IMR-90 (cell line): ENCODE results near the gene PARP11. TPM values are rescaled to one million over a fixed set of nuclear protein-coding genes. Genes with fewer than 3 reads are reported as not detected.

Source experiments
- ATAC-seq: fragments of 200-7000 bp; cut with Tn5 transposase; 2 replicates; pipeline ENCODE4 v1.9.1; 2020; ENCODE audit warnings: low read depth, mild to moderate bottlenecking, moderate library complexity
- BruUV-seq: library from RNA; stranded (reverse); fragments of 400-500 nt; replicated peaks from 2 replicates; lab custom pipeline; 2021; lab: Mats Ljungman, UMichigan
- CTCF ChIA-PET: fragments of 300-600 bp; formaldehyde crosslinking; extraction: SDS; loops from one replicate; lab custom pipeline; 2021; ENCODE audit warnings: antibody characterized with exemption; lab: Yijun Ruan, JAX
- POLR2A ChIA-PET: fragments of 300-600 bp; sonication (Branson Sonifier 250); formaldehyde crosslinking; loops from one replicate; lab custom pipeline; 2022; ENCODE audit warnings: antibody characterized with exemption; ENCODE audit not compliant: unreplicated experiment; lab: Charles Lee
- DNase-seq: peaks from one replicate; pipeline ENCODE4 v3.0.0; 2013
- H2AFZ ChIP-seq: replicated peaks from 2 replicates; pipeline ENCODE3; 2013; ENCODE audit warnings: low read length, mild to moderate bottlenecking; ENCODE audit not compliant: poor library complexity
- H2AK5ac ChIP-seq: 2 replicates; pipeline ENCODE4 v1.6.1; 2013; ENCODE audit warnings: low read depth, low read length, inconsistent platforms
- H2AK9ac ChIP-seq: replicated peaks from 2 replicates; pipeline ENCODE3; 2013; ENCODE audit warnings: mild to moderate bottlenecking, low read depth, low read length, moderate library complexity; ENCODE audit not compliant: poor library complexity
- H2BK120ac ChIP-seq: 2 replicates; pipeline ENCODE4 v1.6.1; 2013; ENCODE audit warnings: low read depth, low read length, inconsistent platforms
- H2BK15ac ChIP-seq: 3 replicates; pipeline ENCODE4 v1.6.1; 2013; ENCODE audit warnings: low read depth, low read length, inconsistent platforms
- H2BK20ac ChIP-seq: 2 replicates; pipeline ENCODE4 v1.6.1; 2013; ENCODE audit warnings: low read depth, mild to moderate bottlenecking, inconsistent platforms, low read length, moderate library complexity
- H2BK5ac ChIP-seq: 2 replicates; pipeline ENCODE4 v1.6.1; 2013; ENCODE audit warnings: mild to moderate bottlenecking, low read depth, low read length, inconsistent platforms; ENCODE audit not compliant: poor library complexity, severe bottlenecking
- H3K14ac ChIP-seq: replicated peaks from 2 replicates; pipeline ENCODE4 v1.6.1; 2013; ENCODE audit warnings: low read depth, low read length, inconsistent platforms
- H3K18ac ChIP-seq: 2 replicates; pipeline ENCODE4 v1.6.1; 2013; ENCODE audit warnings: low read depth, low read length, control low read depth
- H3K23ac ChIP-seq: 2 replicates; pipeline ENCODE4 v1.6.1; 2013; ENCODE audit warnings: low read depth, low read length, inconsistent platforms
- H3K27ac ChIP-seq: 2 replicates; pipeline ENCODE4 v1.5.1; 2013; ENCODE audit warnings: mild to moderate bottlenecking, control low read depth, low read length; ENCODE audit not compliant: insufficient read depth
- H3K27me3 ChIP-seq: 2 replicates; pipeline ENCODE4 v1.6.1; 2013; ENCODE audit warnings: low read length; ENCODE audit not compliant: control insufficient read depth, insufficient read depth
- H3K36me3 ChIP-seq: 2 replicates; pipeline ENCODE4 v1.6.1; 2013; ENCODE audit warnings: low read length, mixed read lengths; ENCODE audit not compliant: control insufficient read depth, insufficient read depth
- H3K4ac ChIP-seq: 2 replicates; pipeline ENCODE4 v1.6.1; 2013; ENCODE audit warnings: low read depth, low read length, inconsistent platforms
- H3K4me1 ChIP-seq: 2 replicates; pipeline ENCODE4 v1.6.1; 2013; ENCODE audit warnings: low read length, mixed read lengths; ENCODE audit not compliant: control insufficient read depth, insufficient read depth
- H3K4me2 ChIP-seq: 2 replicates; pipeline ENCODE4 v1.6.1; 2013; ENCODE audit warnings: low read depth, mild to moderate bottlenecking, control low read depth, low read length, moderate library complexity
- H3K4me3 ChIP-seq: 2 replicates; pipeline ENCODE4 v1.5.1; 2013; ENCODE audit warnings: low read depth, mild to moderate bottlenecking, control low read depth, low read length, moderate library complexity; ENCODE audit not compliant: insufficient read depth
- H3K56ac ChIP-seq: 2 replicates; pipeline ENCODE4 v1.6.1; 2013; ENCODE audit warnings: low read length, inconsistent platforms; ENCODE audit not compliant: insufficient read depth; ENCODE audit errors: extremely low read depth
- H3K79me1 ChIP-seq, 2 experiments: 2 replicates each; pipeline ENCODE4 v1.6.1; 2013; ENCODE audit warnings: low read length in 2 of 2, inconsistent platforms in 1 of 2, low read depth in 1 of 2
- H3K9ac ChIP-seq: 2 replicates; pipeline ENCODE4 v1.6.1; 2013; ENCODE audit warnings: low read depth, low read length, control low read depth
- H3K9me1 ChIP-seq: 2 replicates; pipeline ENCODE4 v1.6.1; 2013; ENCODE audit warnings: low read length, inconsistent platforms; ENCODE audit not compliant: insufficient read depth
- H3K9me3 ChIP-seq: 2 replicates; pipeline ENCODE4 v1.6.1; 2013; ENCODE audit warnings: low read length; ENCODE audit not compliant: control insufficient read depth, insufficient read depth
- H4K20me1 ChIP-seq: 2 replicates; pipeline ENCODE4 v1.6.1; 2013; ENCODE audit warnings: low read length, inconsistent platforms; ENCODE audit not compliant: insufficient read depth
- H4K5ac ChIP-seq: 2 replicates; pipeline ENCODE4 v1.6.1; 2013; ENCODE audit warnings: mild to moderate bottlenecking, low read depth, low read length, control low read depth
- H4K8ac ChIP-seq, 2 experiments: 2 replicates each; pipeline ENCODE4 v1.6.1; 2013; ENCODE audit warnings: low read depth in 2 of 2, low read length in 2 of 2, control low read depth in 1 of 2, inconsistent platforms in 1 of 2
- H4K91ac ChIP-seq: 2 replicates; pipeline ENCODE4 v1.6.1; 2013; ENCODE audit warnings: low read depth, low read length, inconsistent platforms; ENCODE audit not compliant: insufficient read depth
- BHLHE40 ChIP-seq: fragments of 150-350 bp; IDR thresholded peaks from 2 replicates; pipeline ENCODE4 v1.6.1; 2016; ENCODE audit warnings: mild to moderate bottlenecking, low read depth, low read length
- CEBPB ChIP-seq: IDR thresholded peaks from 2 replicates; pipeline ENCODE4 v1.6.1; 2012; ENCODE audit warnings: low read depth, low read length, improper control_type of control experiment
- CHD1 ChIP-seq: IDR thresholded peaks from 2 replicates; pipeline ENCODE4 v1.6.1; 2012; ENCODE audit warnings: low read depth, low read length, improper control_type of control experiment
- FOS ChIP-seq: fragments of 150-350 bp; IDR thresholded peaks from 2 replicates; pipeline ENCODE4 v1.6.1; 2016; ENCODE audit warnings: low read depth, low read length
- MAFK ChIP-seq: IDR thresholded peaks from 2 replicates; pipeline ENCODE4 v1.6.1; 2012; ENCODE audit warnings: low read depth, low read length, improper control_type of control experiment
- MAZ ChIP-seq: IDR thresholded peaks from 2 replicates; pipeline ENCODE4 v1.6.1; 2012; ENCODE audit warnings: low read depth, mild to moderate bottlenecking, low read length, improper control_type of control experiment, moderate library complexity, borderline replicate concordance
- MXI1 ChIP-seq: IDR thresholded peaks from 2 replicates; pipeline ENCODE4 v1.6.1; 2012; ENCODE audit warnings: low read depth, mild to moderate bottlenecking, low read length, moderate library complexity, borderline replicate concordance
- NFE2L2 ChIP-seq: fragments of 150-350 bp; IDR thresholded peaks from 2 replicates; pipeline ENCODE4 v1.6.1; 2016; ENCODE audit warnings: low read depth, mild to moderate bottlenecking, low read length
- POLR2A ChIP-seq: IDR thresholded peaks from 2 replicates; pipeline ENCODE4 v1.6.1; 2012; ENCODE audit warnings: mild to moderate bottlenecking, low read depth, low read length
- RAD21 ChIP-seq: IDR thresholded peaks from 2 replicates; pipeline ENCODE4 v1.6.1; 2012; ENCODE audit warnings: low read length, improper control_type of control experiment
- RCOR1 ChIP-seq: IDR thresholded peaks from 2 replicates; pipeline ENCODE4 v1.6.1; 2012; ENCODE audit warnings: mild to moderate bottlenecking, low read length, improper control_type of control experiment; ENCODE audit not compliant: insufficient replicate concordance
- RFX5 ChIP-seq: IDR thresholded peaks from 2 replicates; pipeline ENCODE4 v1.8.0; 2012; ENCODE audit warnings: low read depth, mild to moderate bottlenecking, low read length, moderate library complexity
- SMC3 ChIP-seq: fragments of 150-350 bp; IDR thresholded peaks from 2 replicates; pipeline ENCODE4 v1.6.1; 2016; ENCODE audit warnings: low read depth, mild to moderate bottlenecking, antibody characterized with exemption, low read length, moderate library complexity
- WGBS, 2 experiments: methylation state at CpG; one replicate each; pipeline versions ENCODE4 v1.1.5 to v1.1.7; 2013; ENCODE audit warnings: missing lambda C conversion rate in 2 of 2; ENCODE audit not compliant: insufficient read length in 1 of 2; ENCODE audit errors: extremely low coverage in 2 of 2; 5-methylcytosine and 5-hydroxymethylcytosine counted together
- dilution Hi-C: fragments of 300-500 bp; cut with HindIII; formaldehyde crosslinking; loops from one replicate; pipeline ENCODE4 v1.14.3; 2018; ENCODE audit warnings: low sequenced_read_pairs; ENCODE audit not compliant: unreplicated experiment
- in situ Hi-C: fragments of 300-500 bp; cut with MboI; formaldehyde crosslinking; loops from 3 replicates; pipeline ENCODE4 v1.14.3; 2019; ENCODE audit warnings: low sequenced_read_pairs, inconsistent platforms, mixed read lengths
- intact Hi-C: fragments of 100-400 bp; cut with micrococcal nuclease; formaldehyde crosslinking; loops from 2 replicates; pipeline ENCODE4 v1.10.0; 2022
- polyA plus RNA-seq, 3 experiments: library from polyadenylated mRNA; depleted of rRNA; stranded (reverse); fragments of >200 nt; gene quantifications; 2 replicates each; pipeline ENCODE4 v1.2.3, GENCODE V29; 2012; ENCODE audit warnings: low replicate concordance in 1 of 3
- total RNA-seq: library from RNA; depleted of rRNA; stranded (reverse); fragments of >200 nt; gene quantifications from 2 replicates; pipeline ENCODE4 v1.2.3, GENCODE V29; 2012
- TF ChIP-seq, protein P1 (sequence below): fragments of 150-350 bp; IDR thresholded peaks from 2 replicates; pipeline ENCODE4 v1.6.1; 2016; ENCODE audit warnings: low read depth, mild to moderate bottlenecking, low read length, moderate library complexity, borderline replicate concordance
- TF ChIP-seq, protein P2 (sequence below): fragments of 150-350 bp; IDR thresholded peaks from 2 replicates; pipeline ENCODE4 v1.6.1; 2017; ENCODE audit warnings: mild to moderate bottlenecking, antibody characterized with exemption, low read length, low read depth
- TF ChIP-seq, protein P3 (sequence below): conservative IDR thresholded peaks from 2 replicates; pipeline ENCODE4 v1.5.1; 2012; ENCODE audit warnings: mild to moderate bottlenecking, low read depth, low read length, improper control_type of control experiment

The PARP11 gene
- total and polyA plus RNA-seq, 2 of the 4 experiments (the other 2 are of a cell fraction): 1.8 to 3.0 TPM

DNA sequence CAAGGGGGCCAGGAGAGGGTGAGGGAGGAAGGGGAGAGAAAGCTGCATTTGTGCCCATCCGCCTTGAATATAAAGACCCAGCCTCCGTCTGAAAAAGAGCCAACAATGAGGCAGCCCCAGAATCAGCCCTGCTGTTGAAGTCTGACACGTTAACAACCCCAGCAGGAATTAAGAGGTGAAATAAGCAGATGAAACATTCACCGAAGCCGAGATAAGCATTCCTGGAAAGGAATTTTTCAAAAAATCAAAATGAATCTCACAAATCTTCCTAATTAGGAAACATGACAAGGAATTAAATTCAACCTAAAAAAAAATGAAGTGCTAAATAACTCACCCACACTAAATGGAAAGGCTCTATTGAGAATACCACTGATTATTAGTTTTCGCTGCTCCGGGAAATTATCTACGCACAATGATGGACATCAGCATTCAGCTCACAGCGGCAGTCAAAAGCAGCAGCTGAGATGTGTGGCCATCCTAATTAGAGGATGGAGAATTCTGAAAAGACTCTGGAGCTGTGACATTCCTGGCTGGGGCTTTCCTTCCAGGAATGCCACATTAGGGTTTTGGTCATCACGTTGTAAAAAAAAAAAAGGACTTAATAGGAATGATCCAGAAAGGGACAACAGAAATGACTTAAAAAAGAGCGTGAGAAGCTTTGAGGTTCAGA lies 8.2 kb upstream of the PARP11 start:
- no peak overlapping the region for H3K27ac ChIP-seq
- no peak overlapping the region for H3K4me2 ChIP-seq
- no TSS peak for BruUV-seq
- H3K23ac ChIP-seq: no peak overlapping the region
- ATAC-seq: no peak
- H3K14ac ChIP-seq: no peak overlapping the region
- no peaks in the 10 kb centered on the region for H3K36me3 ChIP-seq
- no peak overlapping the region for H4K8ac ChIP-seq
- TF ChIP-seq RFX5: no peak
- TF ChIP-seq POLR2A: no peak
- TF ChIP-seq MAZ: no peak
- no peak for TF ChIP-seq BHLHE40
- TF ChIP-seq CEBPB: no peak
- TF ChIP-seq CHD1: no peak
- TF ChIP-seq FOS: no peak
- TF ChIP-seq, protein P1, sequence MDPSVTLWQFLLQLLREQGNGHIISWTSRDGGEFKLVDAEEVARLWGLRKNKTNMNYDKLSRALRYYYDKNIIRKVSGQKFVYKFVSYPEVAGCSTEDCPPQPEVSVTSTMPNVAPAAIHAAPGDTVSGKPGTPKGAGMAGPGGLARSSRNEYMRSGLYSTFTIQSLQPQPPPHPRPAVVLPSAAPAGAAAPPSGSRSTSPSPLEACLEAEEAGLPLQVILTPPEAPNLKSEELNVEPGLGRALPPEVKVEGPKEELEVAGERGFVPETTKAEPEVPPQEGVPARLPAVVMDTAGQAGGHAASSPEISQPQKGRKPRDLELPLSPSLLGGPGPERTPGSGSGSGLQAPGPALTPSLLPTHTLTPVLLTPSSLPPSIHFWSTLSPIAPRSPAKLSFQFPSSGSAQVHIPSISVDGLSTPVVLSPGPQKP: no peak
- TF ChIP-seq NFE2L2: no peak
- TF ChIP-seq, protein P2, sequence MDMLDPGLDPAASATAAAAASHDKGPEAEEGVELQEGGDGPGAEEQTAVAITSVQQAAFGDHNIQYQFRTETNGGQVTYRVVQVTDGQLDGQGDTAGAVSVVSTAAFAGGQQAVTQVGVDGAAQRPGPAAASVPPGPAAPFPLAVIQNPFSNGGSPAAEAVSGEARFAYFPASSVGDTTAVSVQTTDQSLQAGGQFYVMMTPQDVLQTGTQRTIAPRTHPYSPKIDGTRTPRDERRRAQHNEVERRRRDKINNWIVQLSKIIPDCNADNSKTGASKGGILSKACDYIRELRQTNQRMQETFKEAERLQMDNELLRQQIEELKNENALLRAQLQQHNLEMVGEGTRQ: no peak
- TF ChIP-seq RCOR1: no peak
- no peak for TF ChIP-seq MAFK
- no peak for TF ChIP-seq RAD21
- no peak for TF ChIP-seq MXI1
- TF ChIP-seq, protein P3, sequence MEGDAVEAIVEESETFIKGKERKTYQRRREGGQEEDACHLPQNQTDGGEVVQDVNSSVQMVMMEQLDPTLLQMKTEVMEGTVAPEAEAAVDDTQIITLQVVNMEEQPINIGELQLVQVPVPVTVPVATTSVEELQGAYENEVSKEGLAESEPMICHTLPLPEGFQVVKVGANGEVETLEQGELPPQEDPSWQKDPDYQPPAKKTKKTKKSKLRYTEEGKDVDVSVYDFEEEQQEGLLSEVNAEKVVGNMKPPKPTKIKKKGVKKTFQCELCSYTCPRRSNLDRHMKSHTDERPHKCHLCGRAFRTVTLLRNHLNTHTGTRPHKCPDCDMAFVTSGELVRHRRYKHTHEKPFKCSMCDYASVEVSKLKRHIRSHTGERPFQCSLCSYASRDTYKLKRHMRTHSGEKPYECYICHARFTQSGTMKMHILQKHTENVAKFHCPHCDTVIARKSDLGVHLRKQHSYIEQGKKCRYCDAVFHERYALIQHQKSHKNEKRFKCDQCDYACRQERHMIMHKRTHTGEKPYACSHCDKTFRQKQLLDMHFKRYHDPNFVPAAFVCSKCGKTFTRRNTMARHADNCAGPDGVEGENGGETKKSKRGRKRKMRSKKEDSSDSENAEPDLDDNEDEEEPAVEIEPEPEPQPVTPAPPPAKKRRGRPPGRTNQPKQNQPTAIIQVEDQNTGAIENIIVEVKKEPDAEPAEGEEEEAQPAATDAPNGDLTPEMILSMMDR: no peak
- TF ChIP-seq SMC3: no peak
- peaks cover 14% of the 10 kb centered on the region for H3K27me3 ChIP-seq
- no peaks in the 10 kb centered on the region; the same call in 1 of the 2 replicates for H3K9me3 ChIP-seq
- H2BK20ac ChIP-seq: no peak overlapping the region
- ChIA-PET POLR2A (no interaction called here), CTCF (interaction anchor here (0.8 to 1.5 kb wide), 2 partner anchors 156 to 402 kb away, joined by 3 read pairs; no protein-coding TSS in a partner anchor)
- H4K5ac ChIP-seq: no peak overlapping the region
- H3K4ac ChIP-seq: no peak overlapping the region
- H4K20me1 ChIP-seq: no peaks in the 10 kb centered on the region
- in situ Hi-C loops (no loop called here), intact Hi-C loops (loop anchor here (10.0 kb wide), 1 partner anchor 643 kb away; no protein-coding TSS in a partner anchor), dilution Hi-C loops (no loop called here)
- H3K4me3 ChIP-seq: no peak overlapping the region
- no peak overlapping the region for H3K18ac ChIP-seq
- H3K9me1 ChIP-seq: no peaks in the 10 kb centered on the region
- H2BK5ac ChIP-seq: no peak overlapping the region
- no peak overlapping the region for H3K9ac ChIP-seq
- H3K4me1 ChIP-seq: peaks cover 1% of the 10 kb centered on the region; the same call in 1 of the 2 replicates
- H2BK15ac ChIP-seq: no peak overlapping the region
- no peak overlapping the region for H4K91ac ChIP-seq
- no peaks in the 10 kb centered on the region for H3K79me1 ChIP-seq
- WGBS, 2 experiments: no CpG with 5 or more reads among the region's 11 CpGs
- H2AK5ac ChIP-seq: no peak overlapping the region
- no peak for DNase-seq
- no peak overlapping the region for H2AK9ac ChIP-seq
- H2AFZ ChIP-seq: no peak overlapping the region
- no peak overlapping the region for H2BK120ac ChIP-seq
- no peak overlapping the region for H3K56ac ChIP-seq
